Measurements from ENCODE around the gene RNF213.
"Not testable (repeated sequence)": the region's sequence is repeated elsewhere in the genome, so short reads cannot be mapped to it uniquely, and the experiment has no call there.

The RNF213 gene

DNA sequence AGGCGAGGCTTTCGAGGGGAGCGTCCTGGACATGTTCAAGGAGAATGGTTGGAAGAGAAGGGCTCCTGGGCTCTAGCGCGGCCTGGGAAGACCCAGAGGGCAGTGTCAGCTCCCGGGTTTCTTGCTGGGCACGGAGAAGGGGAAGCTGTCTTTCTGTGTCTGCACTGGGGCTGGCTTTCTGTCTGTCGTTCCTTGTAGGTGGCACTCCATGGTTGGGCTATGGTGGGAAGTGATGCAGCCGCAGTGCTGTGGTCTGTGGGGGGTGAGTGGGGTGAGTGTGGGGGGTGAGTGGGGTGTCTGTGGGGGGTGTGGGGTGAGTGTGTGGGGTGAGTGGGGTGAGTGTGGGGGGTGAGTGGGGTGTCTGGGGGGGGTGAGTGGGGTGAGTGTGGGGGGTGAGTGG lies 13.7 kb downstream of the RNF213 start:
- DNase-seq: no peak

DNA sequence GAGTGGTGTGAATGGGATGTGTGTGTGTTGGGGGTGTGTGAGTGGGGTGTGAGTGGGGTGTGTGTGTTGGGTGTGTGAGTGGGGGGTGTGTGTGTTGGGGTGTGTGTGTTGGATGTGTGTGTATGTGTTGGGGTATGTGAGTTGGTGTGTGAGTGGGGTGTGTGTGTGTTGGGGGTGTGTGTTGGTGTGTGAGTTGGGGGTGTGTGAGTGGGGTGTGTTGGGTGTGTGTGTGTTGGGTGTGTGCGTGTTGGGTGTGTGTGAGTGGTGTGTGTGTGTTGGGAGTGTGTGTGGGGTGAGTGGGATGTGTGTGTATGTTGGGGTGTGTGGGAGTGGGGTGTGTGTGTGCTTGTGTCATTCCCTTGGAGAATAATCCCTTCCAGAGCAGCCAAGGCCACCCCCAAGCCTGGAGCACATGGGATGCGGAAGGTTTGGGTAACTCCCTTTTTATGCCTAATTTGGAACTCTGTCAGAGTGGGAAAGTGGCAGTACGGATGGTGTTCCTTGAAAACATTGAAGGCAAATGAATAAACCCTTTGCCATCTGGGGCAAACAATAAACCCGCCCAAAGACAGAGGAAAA lies 14.3 kb downstream of the RNF213 start:
- DNase-seq: no peak

DNA sequence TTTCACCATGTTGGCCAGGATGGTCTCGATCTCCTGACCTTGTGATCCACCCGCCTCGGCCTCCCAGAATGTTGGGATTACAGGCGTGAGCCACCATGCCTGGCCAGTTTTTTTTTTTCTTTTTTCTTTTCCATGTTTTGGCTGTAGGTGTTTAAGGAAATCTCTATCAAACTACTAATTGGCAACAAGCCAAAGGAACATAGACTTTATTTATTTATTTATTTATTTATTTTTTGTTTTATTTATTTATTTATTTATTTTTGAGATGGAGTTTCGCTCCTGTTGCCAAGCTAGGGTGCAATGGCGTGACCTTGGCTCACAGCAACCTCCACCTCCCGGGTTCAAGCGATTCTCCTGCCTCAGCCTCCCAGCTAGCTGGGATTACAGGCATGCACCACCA lies 15.2 kb downstream of the RNF213 start:
- not testable (repeated sequence) for DNase-seq

DNA sequence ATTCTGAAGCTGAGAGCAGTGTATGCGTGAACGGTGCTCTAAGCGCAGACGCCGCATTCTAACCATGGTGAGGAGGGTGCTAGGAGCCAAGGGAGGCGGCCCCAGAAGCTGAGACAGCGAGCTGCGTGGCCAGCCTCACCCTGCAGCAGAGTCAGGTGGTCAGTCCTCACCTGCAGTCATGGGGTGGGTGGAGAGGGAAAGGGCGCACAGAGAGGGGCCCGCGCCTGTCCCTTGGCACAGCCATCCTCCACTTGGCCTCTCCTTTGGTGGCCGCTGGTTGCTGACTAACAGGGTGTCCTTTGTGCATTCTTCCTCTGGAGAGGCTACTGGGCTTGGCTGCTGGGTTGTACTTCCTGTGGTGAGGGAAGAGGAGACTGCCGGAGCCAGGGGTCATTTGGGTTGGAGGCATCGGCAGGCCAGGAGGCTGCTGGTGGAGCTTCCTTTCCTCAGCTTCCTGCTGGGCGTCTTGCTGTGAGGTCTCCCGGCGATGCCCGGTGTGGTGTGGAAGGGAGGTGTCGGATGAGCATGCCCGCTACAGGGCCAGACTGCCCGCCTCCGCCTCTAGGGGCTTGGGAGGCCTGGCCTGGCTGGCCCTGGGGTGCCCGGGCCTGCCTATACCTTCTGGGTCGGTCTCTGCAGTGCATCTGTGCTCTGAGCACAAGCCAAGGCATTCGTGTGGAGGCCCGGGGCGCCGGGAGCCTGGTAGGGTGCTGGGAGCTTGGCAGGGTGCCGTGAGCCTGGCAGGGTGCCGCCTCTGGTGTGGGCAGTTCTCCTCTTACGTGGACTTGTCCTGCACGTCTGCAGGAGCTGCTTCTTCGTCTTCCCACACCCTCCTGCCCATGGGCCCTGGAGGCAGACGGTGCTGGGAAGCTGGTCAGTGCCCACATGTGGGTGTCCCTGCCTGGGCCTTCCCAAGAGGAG lies 17.4 kb downstream of the RNF213 start:
- DNase-seq: no peak

GRCh38 chr17:80279895-80280294 lies 19.2 kb downstream of the RNF213 start:
- peak; percentile 58 for DNase-seq

GRCh38 chr17:80281516-80281915 lies 20.9 kb downstream of the RNF213 start:
- DNase-seq: no peak

DNA sequence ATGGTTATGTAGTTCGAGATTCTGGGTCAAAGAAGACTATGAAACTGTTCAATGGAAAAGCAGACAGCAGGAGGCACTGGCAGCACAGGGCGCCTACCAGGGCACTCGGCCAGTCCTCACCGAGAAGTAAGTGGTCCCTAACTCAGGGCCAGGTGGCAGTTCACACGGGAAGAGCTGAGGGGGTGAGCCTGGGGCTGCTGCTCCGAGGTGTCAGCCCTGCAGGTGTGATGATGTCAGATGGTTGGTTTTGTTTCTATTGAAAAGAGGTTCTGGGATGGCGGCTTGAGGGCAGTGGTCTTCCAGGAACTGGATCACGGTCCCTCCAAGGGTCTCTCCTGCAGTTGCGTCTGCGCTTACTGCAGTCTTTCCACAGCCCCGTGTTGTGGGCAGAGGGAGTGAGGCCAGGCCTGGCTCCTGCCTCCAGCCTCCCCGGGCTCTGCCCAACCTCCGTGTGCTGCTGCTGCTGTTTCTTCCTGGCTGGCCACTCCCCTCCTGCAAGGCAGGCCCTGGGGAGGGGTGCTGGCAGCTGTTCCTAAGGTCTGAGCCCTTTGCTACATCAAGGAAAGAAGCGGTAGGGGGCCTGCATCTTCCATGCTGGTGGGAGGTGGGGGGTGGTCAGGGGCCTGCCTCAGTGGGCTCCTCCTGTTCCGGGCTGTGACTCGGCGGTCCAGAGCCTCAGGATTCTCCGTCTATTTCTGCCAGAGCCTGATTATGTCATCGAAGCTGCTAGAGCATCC lies 22.6 kb downstream of the RNF213 start:
- no peak for DNase-seq

GRCh38 chr17:80284631-80285030 lies 24.0 kb downstream of the RNF213 start:
- DNase-seq: no peak

GRCh38 chr17:80285237-80285920 lies 24.7 kb downstream of the RNF213 start:
- DNase-seq: no peak

GRCh38 chr17:80286638-80286960 lies 25.9 kb downstream of the RNF213 start:
- no peak for DNase-seq

- DNase-seq: no peak
Measured at GRCh38 chr17:80287038-80287437, 26.4 kb downstream of the RNF213 start.

DNA sequence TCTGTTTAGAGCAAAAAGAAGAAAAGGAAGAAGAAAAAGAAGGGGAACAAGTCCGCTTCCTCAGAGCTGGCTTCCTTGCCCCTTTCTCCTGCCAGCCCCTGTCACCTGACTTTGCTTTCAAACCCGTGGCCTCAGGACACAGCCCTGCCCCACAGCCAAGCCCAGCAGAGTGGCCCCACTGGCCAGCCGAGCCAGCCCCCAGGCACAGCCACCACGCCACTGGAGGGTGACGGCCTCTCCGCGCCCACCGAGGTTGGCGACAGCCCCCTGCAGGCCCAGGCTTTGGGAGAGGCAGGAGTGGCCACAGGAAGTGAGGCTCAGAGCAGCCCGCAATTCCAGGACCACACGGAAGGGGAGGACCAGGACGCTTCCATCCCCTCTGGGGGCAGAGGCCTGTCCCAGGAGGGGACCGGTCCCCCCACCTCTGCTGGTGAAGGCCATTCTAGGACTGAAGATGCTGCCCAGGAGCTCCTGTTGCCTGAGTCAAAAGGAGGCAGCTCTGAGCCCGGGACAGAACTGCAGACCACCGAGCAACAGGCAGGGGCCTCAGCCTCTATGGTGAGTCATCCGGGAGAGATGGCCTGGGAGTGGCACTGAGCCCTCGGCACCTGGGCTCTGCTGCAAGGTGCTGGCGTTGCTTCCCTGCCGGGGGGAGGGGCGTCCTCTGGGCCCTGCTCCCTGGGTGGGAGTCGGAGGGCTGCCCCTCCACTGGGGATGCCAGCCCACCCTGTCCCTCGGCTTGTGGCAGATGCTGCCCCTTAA lies 27.3 kb downstream of the RNF213 start:
- DNase-seq: no peak

- DNase-seq: no peak
Measured at GRCh38 chr17:80289616-80290015, 29.0 kb downstream of the RNF213 start.

DNA sequence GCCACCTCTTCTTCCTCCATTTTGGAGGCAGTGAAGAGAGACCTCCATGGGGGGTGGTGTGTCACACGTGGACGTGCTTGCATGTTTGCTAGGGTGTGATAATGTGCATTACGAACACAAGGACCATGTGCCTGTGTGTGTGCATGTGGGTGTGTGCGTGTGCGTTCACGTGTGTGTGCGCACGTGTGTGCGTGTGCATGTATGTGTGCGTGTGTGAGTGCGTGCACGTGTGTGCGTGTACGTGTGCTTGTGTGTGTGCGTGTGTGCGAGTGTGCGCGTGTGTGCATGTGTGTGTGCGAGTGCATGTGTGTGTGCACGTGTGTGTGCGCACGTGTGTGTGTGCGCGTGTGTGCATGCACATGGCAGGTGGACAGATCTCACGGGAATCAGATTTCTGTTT lies 29.5 kb downstream of the RNF213 start:
- DNase-seq: no peak

DNA sequence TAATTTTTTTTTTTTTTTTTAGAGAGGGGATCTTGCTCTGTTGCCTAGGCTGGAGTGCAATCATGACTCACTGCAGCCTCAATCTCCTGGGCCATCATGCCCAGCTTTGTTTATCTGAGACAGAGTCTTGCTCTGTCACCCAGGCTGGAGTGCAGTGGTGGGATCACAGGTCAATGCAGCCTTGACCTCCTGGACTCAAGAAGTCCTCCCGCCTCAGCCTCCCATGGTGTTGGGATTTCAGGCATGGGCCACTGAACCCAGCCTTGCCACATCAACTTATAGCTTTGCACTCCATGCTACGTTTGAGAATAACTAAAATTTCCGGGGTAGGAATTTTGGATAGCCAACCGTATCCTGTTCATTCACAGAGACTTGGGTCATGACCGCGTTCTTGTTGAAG lies 30.6 kb downstream of the RNF213 start:
- DNase-seq: no peak

GRCh38 chr17:80291691-80292487 lies 31.2 kb downstream of the RNF213 start:
- no peak for DNase-seq

DNA sequence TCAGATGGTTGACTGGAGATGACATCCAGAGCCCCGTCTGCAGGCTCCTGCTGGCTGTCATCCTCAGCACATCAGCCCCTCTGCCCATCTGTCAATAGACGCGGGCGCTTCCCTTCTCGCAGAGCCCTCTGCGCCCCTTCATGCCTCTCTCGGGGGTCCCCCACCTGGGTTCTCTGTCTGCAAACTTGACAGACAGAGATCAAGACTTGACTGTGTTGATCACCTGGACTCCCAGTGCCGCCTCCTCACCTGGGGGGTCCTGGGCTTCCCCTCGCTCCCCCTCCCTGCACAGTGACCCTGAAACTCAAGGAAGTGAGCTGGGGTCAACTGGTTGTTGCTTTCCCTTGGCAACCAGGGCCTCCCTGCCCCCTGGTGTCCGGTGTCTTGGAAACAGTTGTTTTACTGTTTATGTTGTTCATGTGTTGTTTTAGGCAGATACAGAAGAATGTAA lies 31.9 kb downstream of the RNF213 start:
- no peak for DNase-seq

GRCh38 chr17:80294210-80294609 lies 33.6 kb downstream of the RNF213 start:
- no peak for DNase-seq

DNA sequence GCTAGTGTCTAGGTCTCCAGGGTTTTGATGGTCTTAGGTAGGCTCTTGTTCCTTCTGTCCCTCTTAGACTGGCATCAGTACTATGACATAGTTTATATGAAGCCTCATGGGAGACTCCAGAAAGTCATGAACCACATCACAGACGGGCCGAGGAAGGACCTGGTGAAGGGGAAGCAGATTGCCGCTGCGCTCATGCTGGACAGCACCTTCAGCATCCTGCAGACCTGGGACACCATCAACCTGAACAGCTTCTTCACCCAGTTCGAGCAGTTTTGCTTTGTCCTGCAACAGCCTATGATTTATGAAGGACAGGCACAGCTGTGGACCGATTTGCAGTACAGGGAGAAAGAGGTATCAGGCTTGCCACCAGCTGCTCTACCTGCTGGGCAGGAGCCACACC lies 34.0 kb downstream of the RNF213 start:
- DNase-seq: no peak

DNA sequence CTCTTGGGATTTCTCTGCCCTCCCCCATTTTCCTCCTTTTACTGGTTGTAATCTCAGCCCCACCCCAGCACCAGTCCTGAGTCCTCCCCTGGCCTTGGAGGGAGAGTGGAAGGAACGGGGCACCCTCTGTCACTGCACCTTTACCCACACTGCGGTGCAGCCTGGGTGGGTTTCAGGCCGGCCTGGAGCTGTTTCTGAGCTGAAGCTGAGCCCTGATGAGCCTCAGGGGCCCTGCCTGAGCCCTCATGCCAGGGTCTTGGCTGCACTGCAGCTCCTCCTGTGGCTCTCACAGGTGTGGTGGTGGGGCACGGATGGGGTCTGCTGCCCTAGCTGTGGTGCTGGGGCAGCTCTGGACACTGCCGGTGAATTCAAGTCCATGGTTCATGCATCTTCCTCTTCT lies 34.5 kb downstream of the RNF213 start:
- DNase-seq: no peak

GRCh38 chr17:80295559-80295958 lies 34.9 kb downstream of the RNF213 start:
- DNase-seq: no peak

DNA sequence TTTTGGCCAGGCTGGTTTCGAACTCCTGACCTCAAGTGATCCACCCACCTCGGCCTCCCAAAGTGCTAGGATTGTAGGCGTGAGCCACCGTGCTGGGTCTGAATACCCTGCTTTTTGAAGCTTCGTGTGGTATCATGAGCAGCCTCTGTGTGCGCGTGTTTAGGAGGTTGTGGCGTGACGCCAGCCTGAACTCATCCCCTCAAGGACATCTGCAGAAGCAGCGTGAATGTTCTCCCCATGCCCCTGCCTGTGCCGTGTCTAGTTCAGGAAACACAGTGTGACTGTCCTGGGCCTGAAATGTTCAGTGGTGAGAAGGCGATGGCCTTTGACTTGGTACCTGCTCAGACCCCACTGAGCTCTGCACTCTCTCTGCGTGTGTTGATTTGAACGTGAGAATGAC lies 35.6 kb downstream of the RNF213 start:
- no peak for DNase-seq

Measured in right hindlimb (tissue), 1 donor.